T1000 (cell line): ENCODE measurements around the gene RIOX2.
A peak's percentile ranks its signal among the peaks of the same experiment; 100 is the strongest.
"Not testable (repeated sequence)": the region's sequence is repeated elsewhere in the genome, so short reads cannot be mapped to it uniquely, and the experiment has no call there.

ENCODE experiments used
- DNase-seq: peaks from one replicate; lab custom pipeline; 2025; ENCODE audit warnings: mixed read lengths; lab: John Stamatoyannopoulos, UW

Gene RIOX2

DNA sequence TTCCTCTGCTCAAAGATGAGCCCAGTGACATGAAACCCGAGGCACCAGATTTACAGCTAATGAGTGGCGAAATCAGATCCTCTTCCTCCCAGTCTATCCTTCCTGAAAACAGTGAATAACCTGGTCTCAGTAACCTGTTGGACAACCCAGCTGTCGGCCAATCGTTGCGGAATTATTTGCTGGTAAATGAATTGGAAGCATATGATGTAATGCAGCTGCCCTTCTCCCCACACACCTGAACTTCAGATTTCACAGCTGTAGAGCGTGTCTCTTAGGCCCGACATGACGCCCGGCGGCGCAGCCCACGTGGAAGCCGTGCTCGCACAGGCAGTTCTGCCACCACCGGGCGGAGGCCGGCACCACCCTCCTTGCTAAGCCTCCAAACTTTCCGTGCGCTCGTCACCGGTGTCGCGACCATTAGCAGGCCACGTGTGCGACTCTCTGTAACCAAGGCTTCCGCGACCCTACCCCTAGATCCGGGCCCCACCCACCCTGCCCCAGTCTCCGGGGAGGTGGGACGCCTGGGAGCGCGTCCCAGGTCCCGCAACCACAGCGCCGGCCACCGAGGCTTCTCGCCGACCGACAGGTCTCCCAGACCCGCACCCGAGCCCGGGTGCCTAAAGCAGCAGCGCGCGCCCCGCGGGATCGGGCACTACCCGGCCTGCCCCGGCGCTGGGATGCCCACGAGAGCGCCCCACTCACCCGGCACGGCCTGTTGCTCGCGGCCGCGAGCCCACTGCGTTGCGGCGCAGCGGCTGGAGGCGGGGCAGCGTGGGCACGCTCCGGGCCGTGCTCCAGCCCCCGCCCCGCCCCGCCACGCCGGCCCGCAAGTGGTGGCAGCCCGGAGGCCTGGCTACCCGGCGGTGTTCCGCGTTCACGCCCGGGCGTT lies at the start of gene RIOX2:
Gene RIOX2, minus strand, starts transcription at position 753 of the 889 bp plus-strand sequence. CDS start 4,838 bp downstream, outside the sequence.
- DNase-seq = peak; percentile 56

DNA sequence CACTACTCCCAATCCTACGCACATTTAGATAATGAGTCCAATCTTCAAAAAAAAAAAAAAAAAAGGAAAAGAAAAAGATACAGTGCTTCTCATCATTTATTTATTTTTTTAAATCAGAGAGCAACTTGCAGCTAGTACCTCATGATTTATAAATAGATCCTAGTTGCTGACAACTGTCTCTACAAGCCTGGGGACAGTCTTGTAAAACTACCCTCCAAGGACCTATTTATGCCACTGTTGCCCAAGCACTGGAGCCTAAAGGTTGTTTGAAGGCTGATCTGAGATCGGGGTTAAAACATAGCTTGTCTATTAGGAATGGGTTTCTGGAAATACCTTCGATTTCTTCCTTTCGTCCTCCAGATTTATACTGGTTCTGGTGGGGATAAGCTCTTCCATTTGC lies 48.2 kb upstream of the RIOX2 start:
- DNase-seq = no peak

- no peak for DNase-seq
These were observed 46.1 kb upstream of the RIOX2 start for GRCh38 chr3:98018301-98018700.

GRCh38 chr3:98014268-98014585 lies 42.0 kb upstream of the RIOX2 start:
- no peak for DNase-seq

DNA sequence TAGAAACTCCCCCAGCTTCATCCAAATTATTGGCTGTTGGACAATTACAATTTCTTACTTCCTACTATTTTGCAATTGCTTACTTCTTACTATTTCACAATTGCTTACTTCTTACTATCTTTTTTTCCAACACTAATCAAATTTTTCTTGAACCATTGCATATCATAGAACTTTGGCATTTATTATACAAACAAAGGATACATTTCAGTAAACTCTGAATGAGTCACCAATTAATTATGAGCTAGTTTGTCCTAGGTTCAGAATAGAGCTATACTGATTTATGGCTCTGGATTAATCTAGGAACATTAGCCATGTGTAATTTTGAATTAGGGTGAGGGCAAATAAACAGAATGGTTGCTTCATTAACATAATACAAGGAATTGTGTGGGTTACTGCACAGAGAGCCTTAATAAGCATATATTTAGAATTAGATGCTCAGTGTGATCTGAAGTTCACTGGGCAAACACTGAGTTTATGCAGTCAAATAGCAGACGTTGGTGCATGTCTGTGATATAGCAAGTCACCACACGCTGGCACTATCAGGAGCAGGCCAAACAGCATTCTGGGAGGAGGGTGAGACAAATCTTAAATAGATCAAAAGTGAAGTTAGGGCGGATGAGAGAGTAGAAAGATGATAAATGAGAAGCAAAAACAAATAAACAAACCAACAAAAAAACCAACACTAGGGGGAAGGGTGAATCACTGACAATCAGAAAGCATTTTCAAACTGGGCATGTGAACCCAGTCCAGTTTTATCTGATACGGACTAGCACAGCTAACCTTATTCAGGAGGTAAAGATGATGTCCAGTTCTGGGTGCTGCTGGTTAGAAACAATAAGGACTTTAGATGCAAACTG lies 41.4 kb upstream of the RIOX2 start:
- peak; percentile 11 for DNase-seq

- DNase-seq = no peak
These were observed 40.7 kb upstream of the RIOX2 start for GRCh38 chr3:98012979-98013378.

GRCh38 chr3:98010883-98011449 lies 38.7 kb upstream of the RIOX2 start:
- not testable (repeated sequence) for DNase-seq

- no peak for DNase-seq
These were observed 38.1 kb upstream of the RIOX2 start for GRCh38 chr3:98010194-98010882.

GRCh38 chr3:98008855-98009254 lies 36.6 kb upstream of the RIOX2 start:
- DNase-seq = no peak

DNA sequence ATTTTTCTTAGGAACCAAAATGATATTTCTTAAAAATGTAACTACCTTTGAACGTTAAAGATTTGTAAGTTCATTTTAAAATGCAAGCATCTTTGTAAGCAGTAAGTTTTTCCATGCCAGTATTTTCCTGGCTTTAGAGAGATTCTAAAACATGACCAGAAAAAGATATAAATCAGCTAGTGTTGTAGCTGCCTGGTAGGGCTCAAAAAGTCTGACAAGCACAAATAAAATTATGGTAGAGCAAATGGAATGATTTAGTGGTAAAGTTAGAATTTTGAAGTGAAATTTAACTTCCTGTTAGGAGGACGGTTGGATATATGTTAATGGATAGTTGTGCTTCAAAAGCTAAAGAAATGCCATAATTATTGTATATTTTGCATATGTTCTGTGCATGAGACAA lies 33.2 kb upstream of the RIOX2 start:
- no peak for DNase-seq

DNA sequence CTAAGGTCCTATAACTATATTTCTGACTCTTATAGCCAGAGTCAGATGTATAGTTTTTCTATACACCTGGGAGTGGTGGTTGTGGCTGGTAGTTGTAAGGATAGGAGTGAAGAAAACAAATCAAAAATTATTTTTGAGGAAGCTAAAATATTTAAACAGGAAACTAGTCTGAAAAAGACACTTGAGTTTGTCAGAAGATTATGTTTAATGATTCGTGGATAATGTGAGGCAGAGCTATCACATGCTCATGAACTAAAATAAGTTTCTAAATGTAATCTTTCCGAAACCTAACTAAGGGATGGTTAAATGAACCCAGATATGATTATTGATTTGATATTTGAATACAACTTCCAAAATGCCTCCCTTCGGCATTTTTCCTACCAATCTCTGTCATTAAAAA lies 32.5 kb upstream of the RIOX2 start:
- no peak for DNase-seq

DNA sequence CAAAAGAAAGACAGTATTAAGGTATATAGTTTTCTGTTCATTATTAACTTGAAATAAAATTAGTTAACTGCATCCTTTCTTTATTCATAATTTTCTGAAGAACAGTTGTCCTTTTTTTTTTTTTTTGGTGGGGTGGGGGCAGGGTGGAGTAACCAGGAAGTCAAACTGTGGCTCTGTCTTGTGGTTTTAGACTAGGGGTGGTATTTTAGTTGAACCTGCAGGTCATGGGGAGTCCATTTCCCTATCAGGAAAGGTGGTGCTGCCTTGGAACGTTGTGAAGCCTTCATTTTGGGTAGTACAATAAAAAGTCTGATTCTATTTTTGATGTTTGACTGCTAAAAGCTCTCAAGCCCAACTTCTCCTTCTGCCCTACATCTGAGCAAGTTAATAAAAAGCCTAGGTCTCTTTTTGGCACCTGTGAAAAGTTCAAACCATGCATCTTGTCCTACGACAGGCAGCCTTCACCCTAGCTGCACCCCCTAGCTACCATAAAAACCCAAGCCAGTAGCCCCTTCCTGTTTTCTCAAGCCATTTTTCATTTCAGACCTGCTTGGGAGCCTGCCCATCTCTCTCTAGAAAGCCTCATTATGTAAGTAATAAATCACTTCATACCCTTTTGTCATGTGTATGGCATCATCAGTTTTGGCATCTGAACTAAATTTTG lies 31.2 kb upstream of the RIOX2 start:
- DNase-seq = no peak

GRCh38 chr3:98002717-98003116 lies 30.5 kb upstream of the RIOX2 start:
- no peak for DNase-seq

DNA sequence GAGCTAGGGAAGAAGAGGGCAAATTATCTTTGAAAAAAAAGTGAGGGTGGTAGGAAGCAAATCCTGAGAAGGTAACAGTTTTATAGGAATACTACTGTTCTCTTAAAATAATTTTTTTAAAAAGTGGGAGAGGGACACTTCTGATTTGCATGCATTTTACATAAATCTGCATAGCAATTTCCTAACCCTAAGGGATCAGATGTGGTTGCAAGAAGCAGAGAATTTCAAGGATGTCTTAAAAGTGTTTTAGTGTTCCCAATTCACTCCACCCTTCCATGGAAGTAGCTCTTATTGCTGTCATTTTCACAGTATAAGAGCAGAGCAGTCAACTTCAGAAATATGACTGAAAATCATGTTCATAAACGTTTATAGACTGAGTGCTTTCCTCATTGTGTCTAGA lies 27.8 kb upstream of the RIOX2 start:
- DNase-seq = no peak

DNA sequence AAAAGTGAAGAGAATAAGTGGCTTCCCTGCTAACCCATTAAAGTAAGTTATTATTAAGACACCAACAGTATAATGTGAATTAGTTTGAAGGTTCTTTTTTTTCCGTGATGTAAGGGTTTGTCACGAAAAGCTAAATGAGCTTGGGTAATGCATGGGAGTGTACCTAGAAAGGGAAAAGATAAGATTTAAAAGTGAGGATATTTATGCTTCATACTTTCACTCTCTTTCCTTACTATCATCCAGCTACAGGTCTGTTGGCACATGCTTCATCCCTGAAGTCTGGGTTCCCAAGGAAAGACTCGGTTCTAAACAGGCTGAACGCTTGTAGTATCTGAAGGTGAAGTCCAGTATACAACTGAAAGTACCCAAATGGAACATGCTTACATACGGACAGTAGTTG lies 26.9 kb upstream of the RIOX2 start:
- DNase-seq = no peak

DNA sequence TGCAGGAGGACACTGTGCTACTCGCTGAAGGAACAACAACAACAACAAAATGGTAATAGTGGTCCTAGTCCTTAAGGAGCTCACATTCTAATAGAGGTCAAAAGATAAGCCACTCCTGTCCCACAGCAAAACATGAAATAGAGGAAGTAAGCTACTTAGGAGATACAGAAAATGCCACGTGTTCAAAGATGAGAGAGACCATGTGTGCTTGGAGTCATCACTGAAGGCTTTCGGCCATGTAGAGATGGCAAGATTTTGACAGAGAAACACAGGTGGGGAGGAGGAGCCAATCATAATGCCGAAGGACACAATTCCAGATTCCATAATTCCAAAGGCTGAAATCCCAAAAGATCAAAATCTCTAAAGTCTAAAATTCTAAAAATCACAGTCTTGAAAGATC lies 24.8 kb upstream of the RIOX2 start:
- no peak for DNase-seq

DNA sequence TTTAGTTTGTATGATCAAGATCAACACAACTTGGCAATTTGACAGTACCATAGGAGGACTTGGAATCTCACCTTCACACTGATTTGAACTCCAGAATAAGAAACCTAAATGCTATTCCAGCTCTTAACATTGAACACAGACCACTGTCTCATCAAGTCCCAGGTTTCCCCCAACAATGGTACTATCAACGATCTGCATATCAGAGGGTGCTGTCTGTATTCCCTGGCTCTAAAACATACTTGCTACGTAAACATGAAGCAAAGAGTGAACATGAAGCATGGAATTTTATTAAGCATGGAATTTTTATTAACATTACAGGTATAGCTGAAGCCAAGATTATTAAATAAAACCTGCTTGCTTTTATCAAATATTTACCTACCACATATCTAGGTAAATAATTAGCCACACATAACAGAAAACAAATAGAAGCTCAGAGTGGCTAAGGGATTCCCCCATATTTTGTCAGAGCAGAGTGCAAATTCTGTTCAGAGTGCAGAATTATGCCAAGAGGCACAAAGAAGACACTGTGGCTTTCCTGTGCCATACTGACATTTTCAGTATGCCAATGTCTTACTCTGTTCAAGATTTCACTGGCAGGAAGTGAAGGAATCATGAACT lies 22.2 kb upstream of the RIOX2 start:
- no peak for DNase-seq

DNA sequence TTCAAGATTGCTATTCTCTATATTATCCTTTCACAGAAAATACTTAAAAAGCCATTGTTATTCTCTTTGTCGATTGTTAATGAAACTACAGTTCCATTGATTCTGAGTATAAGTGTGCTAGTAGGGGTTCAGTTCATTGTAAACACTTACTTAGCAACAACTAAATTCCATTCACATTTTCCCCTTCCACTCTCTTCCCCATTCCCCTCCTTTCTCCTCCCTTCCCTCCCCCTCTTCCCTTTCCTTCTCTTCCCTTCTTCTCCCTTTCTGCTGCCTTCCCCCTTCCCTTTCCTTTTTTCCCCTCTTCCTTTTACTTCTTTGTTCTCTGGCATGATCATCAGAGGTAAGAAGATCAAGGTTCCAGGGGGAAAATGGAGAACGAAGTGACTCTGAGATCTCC lies 21.3 kb upstream of the RIOX2 start:
- DNase-seq = no peak

DNA sequence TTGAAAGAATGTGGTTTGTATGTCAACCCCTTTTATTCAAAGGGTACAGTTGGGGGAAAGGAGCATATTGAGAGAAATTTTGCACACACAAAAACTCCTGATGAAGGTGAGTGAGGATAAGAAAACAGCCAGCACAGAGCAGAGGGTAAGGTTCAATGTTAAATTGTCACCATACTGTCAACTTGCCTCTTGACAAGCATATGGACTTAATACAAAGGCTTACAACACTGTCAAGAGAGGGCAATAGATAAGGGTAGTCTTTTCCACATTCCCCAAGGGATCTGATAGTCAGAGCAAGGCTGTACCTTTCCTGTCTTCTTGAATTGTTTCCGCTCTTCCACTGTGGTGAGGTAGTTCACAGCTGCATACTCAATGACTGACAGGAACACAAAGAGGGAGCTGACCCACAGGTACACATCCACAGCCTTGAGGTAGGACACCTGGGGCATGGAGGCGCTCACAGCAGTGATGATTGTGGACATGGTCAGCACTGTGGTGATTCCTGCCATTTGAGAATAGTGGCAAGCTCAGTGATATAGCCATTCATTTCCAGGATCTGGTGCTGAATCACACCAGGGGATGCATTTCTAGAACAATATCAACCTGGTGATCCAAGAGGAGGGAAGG lies 20.4 kb upstream of the RIOX2 start:
- no peak for DNase-seq

GRCh38 chr3:97991293-97991682 lies 19.1 kb upstream of the RIOX2 start:
- DNase-seq = no peak
